Activated CD8-positive, alpha-beta T cell treated with anti-CD3 and anti-CD28 coated beads for 36 hours (primary cell): ENCODE results near the gene NINL. TPM values are rescaled to one million over a fixed set of nuclear protein-coding genes. Genes with fewer than 3 reads are reported as not detected.
"Not testable (repeated sequence)": the region's sequence is repeated elsewhere in the genome, so short reads cannot be mapped to it uniquely, and the experiment has no call there.

Experiments used
- ATAC-seq: fragments of 200-7000 bp; cut with Tn5 transposase; one replicate; pipeline ENCODE4 v1.10.0; 2021; ENCODE audit warnings: mild to moderate bottlenecking, moderate library complexity
- CTCF ChIA-PET: fragments of 350-600 bp; sonication (Branson Sonifier 250); formaldehyde crosslinking; loops from one replicate; lab custom pipeline; 2021; ENCODE audit warnings: antibody characterized with exemption; lab: Charles Lee
- POLR2A ChIA-PET: fragments of 350-600 bp; sonication (Branson Sonifier 250); formaldehyde crosslinking; loops from one replicate; lab custom pipeline; 2021; ENCODE audit warnings: antibody characterized with exemption; lab: Charles Lee
- DNase-seq: peaks from one replicate; pipeline ENCODE4 v3.0.0-alpha.2; 2020
- H3K27ac Mint-ChIP-seq: one replicate; pipeline ENCODE4 v1.8.0; 2021; ENCODE audit warnings: mild to moderate bottlenecking, mixed read lengths
- H3K27me3 Mint-ChIP-seq: one replicate; pipeline ENCODE4 v1.8.0; 2021; ENCODE audit warnings: mixed read lengths
- H3K36me3 Mint-ChIP-seq: one replicate; pipeline ENCODE4 v1.8.0; 2021; ENCODE audit warnings: low read depth, mixed read lengths
- H3K4me1 Mint-ChIP-seq: one replicate; pipeline ENCODE4 v1.8.0; 2021; ENCODE audit warnings: low read depth, mixed read lengths
- H3K4me3 Mint-ChIP-seq: one replicate; pipeline ENCODE4 v1.8.0; 2021; ENCODE audit warnings: mild to moderate bottlenecking, moderate library complexity, mixed read lengths
- H3K9me3 Mint-ChIP-seq: one replicate; pipeline ENCODE4 v1.8.0; 2021; ENCODE audit warnings: mixed read lengths
- intact Hi-C: fragments of 100-400 bp; cut with micrococcal nuclease; formaldehyde crosslinking; loops from one replicate; pipeline ENCODE4 v1.10.0; 2022
- total RNA-seq, 2 experiments: library from RNA; stranded (reverse); gene quantifications; one replicate each; pipeline ENCODE4 v1.2.3, GENCODE V29; 2021
- TF ChIP-seq, protein P1 (sequence below): fragments of 200-600 bp; IDR thresholded peaks from one replicate; pipeline ENCODE4 v1.8.0; 2022; ENCODE audit warnings: antibody characterized with exemption, mild to moderate bottlenecking

NINL gene
- 1 to 10 TPM; 2.3 to 4.1 TPM for total RNA-seq

DNA sequence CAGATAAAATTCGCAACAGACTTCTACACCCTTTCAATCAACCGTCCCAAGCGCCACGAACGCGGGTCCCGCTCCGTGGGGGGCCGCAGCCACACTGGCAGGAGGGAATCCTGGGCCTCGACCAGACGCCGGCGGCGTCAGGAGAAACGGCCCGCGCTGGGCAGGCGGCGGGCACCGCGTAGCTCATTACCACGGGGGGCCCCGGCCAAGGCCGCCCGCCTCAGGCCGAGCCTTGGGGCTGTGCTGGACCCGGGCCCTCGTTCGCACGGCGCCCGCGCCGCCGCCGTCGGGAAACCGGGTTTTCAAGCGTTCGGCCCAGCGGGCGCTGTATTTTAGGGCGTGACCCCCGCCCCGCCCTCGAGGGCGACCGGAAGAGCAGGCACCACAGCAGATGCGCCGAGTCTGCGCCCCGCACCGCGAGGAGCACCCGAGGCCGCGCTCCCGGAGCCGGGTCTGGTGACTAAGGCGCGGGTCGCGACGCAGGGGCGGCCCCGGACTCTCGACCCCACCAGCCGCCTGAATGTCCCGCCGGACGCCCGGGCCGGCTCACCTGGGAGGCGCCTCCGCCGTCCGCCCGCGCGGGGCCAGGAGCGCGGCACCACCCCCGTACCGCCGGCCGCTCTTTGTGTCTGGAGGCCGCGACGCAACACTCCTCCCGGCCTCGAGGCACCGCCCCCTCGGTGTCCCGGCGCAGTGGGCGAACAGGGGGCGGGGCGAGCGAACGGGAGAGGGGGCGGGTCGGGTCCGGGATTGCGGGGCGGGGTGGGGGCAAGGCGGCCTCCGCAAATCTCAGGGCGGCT lies at the start of gene NINL:
Gene NINL, minus strand, starts transcription at position 627 of the 800 bp plus-strand sequence. CDS start 58,944 bp downstream, outside the sequence.
- peaks cover 3% of the 10 kb centered on the region for H3K36me3 Mint-ChIP-seq
- ChIA-PET POLR2A (no interaction called here), CTCF (no interaction called here)
- H3K27ac Mint-ChIP-seq: peak within 1 kb of the TSS; percentile 17
- intact Hi-C loops: loop anchor here (5.0 to 10.0 kb wide), 3 partner anchors 37 to 100 kb away; partner anchors contain the start of gene NANP
- peaks cover 12% of the 10 kb centered on the region for H3K27me3 Mint-ChIP-seq
- TF ChIP-seq, protein P1, sequence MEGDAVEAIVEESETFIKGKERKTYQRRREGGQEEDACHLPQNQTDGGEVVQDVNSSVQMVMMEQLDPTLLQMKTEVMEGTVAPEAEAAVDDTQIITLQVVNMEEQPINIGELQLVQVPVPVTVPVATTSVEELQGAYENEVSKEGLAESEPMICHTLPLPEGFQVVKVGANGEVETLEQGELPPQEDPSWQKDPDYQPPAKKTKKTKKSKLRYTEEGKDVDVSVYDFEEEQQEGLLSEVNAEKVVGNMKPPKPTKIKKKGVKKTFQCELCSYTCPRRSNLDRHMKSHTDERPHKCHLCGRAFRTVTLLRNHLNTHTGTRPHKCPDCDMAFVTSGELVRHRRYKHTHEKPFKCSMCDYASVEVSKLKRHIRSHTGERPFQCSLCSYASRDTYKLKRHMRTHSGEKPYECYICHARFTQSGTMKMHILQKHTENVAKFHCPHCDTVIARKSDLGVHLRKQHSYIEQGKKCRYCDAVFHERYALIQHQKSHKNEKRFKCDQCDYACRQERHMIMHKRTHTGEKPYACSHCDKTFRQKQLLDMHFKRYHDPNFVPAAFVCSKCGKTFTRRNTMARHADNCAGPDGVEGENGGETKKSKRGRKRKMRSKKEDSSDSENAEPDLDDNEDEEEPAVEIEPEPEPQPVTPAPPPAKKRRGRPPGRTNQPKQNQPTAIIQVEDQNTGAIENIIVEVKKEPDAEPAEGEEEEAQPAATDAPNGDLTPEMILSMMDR: no peak
- ATAC-seq (peak; percentile 88), DNase-seq (peak; percentile 58)
- no peaks in the 10 kb centered on the region for H3K9me3 Mint-ChIP-seq
- peaks cover 4% of the 10 kb centered on the region for H3K4me1 Mint-ChIP-seq
- peak within 1 kb of the TSS; percentile 79 for H3K4me3 Mint-ChIP-seq

DNA sequence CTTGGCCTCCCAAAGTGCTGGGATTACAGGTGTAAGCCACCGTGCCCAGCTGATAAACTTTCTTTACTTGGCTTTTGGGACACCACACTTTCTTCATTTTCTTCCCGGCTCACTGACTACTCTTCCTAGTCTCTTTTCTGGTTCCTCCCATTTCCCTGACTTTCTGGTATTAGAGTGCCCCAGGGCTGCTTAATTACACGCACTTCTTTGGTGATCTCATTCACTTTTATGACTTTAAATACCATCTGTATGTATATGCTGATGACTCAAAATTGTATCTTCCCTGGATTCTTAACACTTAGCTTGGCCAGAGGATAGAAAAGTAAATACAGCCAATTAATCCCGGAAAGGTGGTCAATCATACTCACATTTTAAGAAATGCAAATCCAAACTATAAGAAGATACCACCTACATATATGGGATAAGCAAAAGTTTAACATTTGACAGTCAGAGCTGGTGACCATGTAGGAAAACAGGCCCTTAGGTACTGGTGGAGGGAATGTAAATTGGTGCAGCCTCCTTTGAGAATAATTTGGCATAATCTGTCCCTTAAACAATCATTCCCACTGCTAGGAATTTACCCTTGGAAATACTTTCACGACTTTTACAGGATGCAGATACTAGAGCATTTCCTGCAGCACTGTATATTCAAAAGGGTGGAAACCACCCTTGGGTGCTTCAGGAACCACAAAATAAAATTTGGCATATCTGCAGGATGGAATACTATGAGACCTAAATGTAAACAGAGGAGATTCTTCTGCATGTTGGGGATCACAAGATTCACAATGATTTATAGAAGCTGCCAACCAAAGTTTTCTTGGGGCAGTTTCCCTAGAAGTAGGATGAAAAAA lies 47.8 kb upstream of the NINL start:
- Mint-ChIP-seq H3K4me3 (no peak overlapping the region), H3K4me1 (peaks cover 16% of the 10 kb centered on the region), H3K27me3 (no peaks in the 10 kb centered on the region), H3K36me3 (peaks cover 50% of the 10 kb centered on the region), H3K27ac (no peak overlapping the region), H3K9me3 (peaks cover 18% of the 10 kb centered on the region)
- intact Hi-C loops: no loop called here
- ATAC-seq (no peak), DNase-seq (no peak)
- CTCF ChIA-PET: no interaction called here
- TF ChIP-seq, protein P1: no peak
- POLR2A ChIA-PET: no interaction called here

DNA sequence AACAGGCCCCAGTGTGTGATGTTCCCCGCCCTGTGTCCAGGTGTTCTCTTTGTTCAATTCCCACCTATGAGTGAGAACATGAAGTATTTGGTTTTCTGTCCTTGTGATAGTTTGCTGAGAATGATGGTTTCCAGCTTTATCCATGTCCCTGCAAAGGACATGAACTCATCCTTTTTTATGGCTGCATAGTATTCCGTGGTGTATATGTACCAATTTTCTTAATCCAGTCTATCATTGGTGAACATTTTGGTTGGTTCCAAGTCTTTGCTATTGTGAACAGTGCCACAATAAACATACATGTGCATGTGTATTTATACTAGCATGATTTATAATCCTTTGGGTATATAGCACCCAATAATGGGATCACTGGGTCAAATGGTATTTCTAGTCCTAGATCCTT lies 45.3 kb upstream of the NINL start:
- H3K9me3 Mint-ChIP-seq: peaks cover 15% of the 10 kb centered on the region
- intact Hi-C loops, ATAC-seq, DNase-seq, H3K27ac Mint-ChIP-seq, POLR2A ChIA-PET, CTCF ChIA-PET, H3K27me3 Mint-ChIP-seq, H3K4me3 Mint-ChIP-seq: not testable (repeated sequence)
- peaks cover 16% of the 10 kb centered on the region for H3K4me1 Mint-ChIP-seq
- peaks cover 43% of the 10 kb centered on the region for H3K36me3 Mint-ChIP-seq

DNA sequence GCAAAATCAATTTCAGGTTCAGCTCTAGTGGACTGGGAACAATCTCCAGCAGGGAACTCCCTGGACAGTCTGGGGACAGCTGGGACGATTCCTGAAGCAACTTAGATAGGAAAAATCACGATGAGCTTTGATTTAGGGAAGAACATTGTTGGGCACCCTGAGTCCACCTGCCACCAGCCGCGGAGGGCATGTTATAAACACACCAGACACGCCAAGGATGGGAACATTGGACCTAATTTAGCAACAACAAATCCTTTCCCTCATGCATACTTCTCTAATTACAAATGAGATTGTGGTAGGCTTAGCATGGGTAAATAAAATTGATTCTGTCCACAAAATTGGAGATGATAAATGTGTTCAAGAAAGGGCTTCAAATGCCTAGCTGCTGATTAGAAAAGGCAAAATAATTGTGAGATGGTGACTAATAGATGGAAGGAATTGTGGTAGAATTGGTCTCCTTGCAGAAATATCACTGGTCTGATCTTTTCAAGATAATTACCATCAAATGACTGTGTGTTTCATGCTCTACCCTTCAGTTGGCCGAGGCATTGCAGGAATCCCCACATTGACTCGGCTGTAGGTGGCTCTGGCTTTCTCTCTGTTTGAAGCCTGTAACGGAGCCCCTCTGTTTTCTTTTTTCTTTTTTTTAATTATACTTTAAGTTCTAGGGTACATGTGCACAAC lies 44.6 kb upstream of the NINL start:
- Mint-ChIP-seq H3K36me3 (peaks cover 37% of the 10 kb centered on the region), H3K9me3 (peaks cover 15% of the 10 kb centered on the region), H3K27me3 (no peaks in the 10 kb centered on the region), H3K4me3 (no peak overlapping the region), H3K4me1 (peaks cover 16% of the 10 kb centered on the region), H3K27ac (no peak overlapping the region)
- TF ChIP-seq, protein P1: no peak
- ChIA-PET POLR2A (no interaction called here), CTCF (no interaction called here)
- DNase-seq: no peak
- intact Hi-C loops: no loop called here
- peak; percentile 37 for ATAC-seq

DNA sequence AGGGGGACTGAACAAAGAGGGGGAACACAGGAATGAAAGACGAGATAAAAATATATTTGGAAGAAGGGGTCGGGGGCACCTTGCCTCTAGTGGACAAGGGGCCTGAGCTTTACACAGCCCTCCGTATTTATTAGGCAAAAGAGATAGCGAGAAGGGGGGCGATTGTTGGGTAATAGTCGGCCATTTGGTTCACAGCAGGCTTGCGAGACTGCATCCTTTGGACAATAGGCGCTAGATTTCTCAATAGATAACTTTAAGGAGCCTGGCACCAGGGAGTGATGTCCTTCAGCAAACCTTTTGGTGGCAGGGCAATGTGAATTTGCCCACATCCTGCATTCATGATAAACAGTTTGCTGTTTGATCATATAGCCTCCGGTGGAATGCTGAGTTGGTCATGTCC lies 41.4 kb upstream of the NINL start:
- CTCF ChIA-PET: no interaction called here
- ATAC-seq: no peak
- Mint-ChIP-seq H3K4me1 (peaks cover 18% of the 10 kb centered on the region), H3K4me3 (no peak overlapping the region), H3K36me3 (peaks cover 37% of the 10 kb centered on the region), H3K27me3 (no peaks in the 10 kb centered on the region), H3K9me3 (peaks cover 15% of the 10 kb centered on the region), H3K27ac (no peak overlapping the region)
- no peak for DNase-seq
- intact Hi-C loops: no loop called here
- TF ChIP-seq, protein P1: no peak
- POLR2A ChIA-PET: no interaction called here
